Fibroblast of skin of right quadriceps (primary cell): ENCODE results near the gene UBA3.

Source experiments
- DNase-seq: peaks from one replicate; pipeline ENCODE4 v3.0.0-alpha.2; 2013

UBA3 gene

GRCh38 chr3:69065318-69065964 is 14.7 kb downstream of the UBA3 start:
- DNase-seq = no peak

- DNase-seq = no peak
These were observed 16.5 kb downstream of the UBA3 start for GRCh38 chr3:69063636-69064035.

- no peak for DNase-seq
These were observed 20.5 kb downstream of the UBA3 start for GRCh38 chr3:69059688-69060087.

- DNase-seq = no peak
These were observed 21.3 kb downstream of the UBA3 start for GRCh38 chr3:69058947-69059224.

- DNase-seq = no peak
These were observed 21.8 kb downstream of the UBA3 start for GRCh38 chr3:69058180-69058946.

- no peak for DNase-seq
These were observed 27.7 kb downstream of the UBA3 start for GRCh38 chr3:69052472-69052898.

- DNase-seq = peak; percentile 99
These were observed 28.3 kb downstream of the UBA3 start, which contains the start of gene TMF1 for GRCh38 chr3:69051756-69052471. TMF1 (minus strand) TSS chr3:69052333; CDS start chr3:69052086, 247 bp downstream.

- DNase-seq = no peak
These were observed 31.2 kb downstream of the UBA3 start for GRCh38 chr3:69048990-69049389.

- no peak for DNase-seq
These were observed 35.6 kb downstream of the UBA3 start for GRCh38 chr3:69044608-69045007.

- peak; percentile 86 for DNase-seq
These were observed 46.7 kb downstream of the UBA3 start for GRCh38 chr3:69033470-69033869.

- DNase-seq = no peak
These were observed 47.4 kb downstream of the UBA3 start for GRCh38 chr3:69032737-69033136.

- DNase-seq = peak; percentile 71
These were observed 48.0 kb downstream of the UBA3 start for GRCh38 chr3:69032142-69032541.

- peak; percentile 37 for DNase-seq
These were observed 48.5 kb downstream of the UBA3 start for GRCh38 chr3:69031635-69032034.

- DNase-seq = no peak
These were observed 59.3 kb downstream of the UBA3 start for GRCh38 chr3:69020857-69021256.

- no peak for DNase-seq
These were observed 59.7 kb downstream of the UBA3 start for GRCh38 chr3:69020424-69020823.

GRCh38 chr3:69016901-69017300 is 63.3 kb downstream of the UBA3 start:
- no peak for DNase-seq

- DNase-seq = no peak
These were observed 64.1 kb downstream of the UBA3 start for GRCh38 chr3:69016102-69016501.

GRCh38 chr3:69014022-69014580 is 66.1 kb downstream of the UBA3 start:
- no peak for DNase-seq

GRCh38 chr3:69013253-69014021 is 66.7 kb downstream of the UBA3 start, which contains the start of gene EOGT:
EOGT (minus strand) TSS chr3:69013684; CDS start chr3:69009846, 3,838 bp downstream.
- peak; percentile 86 for DNase-seq

GRCh38 chr3:69012800-69013252 is 67.3 kb downstream of the UBA3 start:
- DNase-seq = peak; percentile 20

GRCh38 chr3:69012100-69012799 is 67.9 kb downstream of the UBA3 start:
- peak; percentile 75 for DNase-seq
